ENCODE measurements around the gene CCDC85C.
A peak's percentile ranks its signal among the peaks of the same experiment; 100 is the strongest.

DNA sequence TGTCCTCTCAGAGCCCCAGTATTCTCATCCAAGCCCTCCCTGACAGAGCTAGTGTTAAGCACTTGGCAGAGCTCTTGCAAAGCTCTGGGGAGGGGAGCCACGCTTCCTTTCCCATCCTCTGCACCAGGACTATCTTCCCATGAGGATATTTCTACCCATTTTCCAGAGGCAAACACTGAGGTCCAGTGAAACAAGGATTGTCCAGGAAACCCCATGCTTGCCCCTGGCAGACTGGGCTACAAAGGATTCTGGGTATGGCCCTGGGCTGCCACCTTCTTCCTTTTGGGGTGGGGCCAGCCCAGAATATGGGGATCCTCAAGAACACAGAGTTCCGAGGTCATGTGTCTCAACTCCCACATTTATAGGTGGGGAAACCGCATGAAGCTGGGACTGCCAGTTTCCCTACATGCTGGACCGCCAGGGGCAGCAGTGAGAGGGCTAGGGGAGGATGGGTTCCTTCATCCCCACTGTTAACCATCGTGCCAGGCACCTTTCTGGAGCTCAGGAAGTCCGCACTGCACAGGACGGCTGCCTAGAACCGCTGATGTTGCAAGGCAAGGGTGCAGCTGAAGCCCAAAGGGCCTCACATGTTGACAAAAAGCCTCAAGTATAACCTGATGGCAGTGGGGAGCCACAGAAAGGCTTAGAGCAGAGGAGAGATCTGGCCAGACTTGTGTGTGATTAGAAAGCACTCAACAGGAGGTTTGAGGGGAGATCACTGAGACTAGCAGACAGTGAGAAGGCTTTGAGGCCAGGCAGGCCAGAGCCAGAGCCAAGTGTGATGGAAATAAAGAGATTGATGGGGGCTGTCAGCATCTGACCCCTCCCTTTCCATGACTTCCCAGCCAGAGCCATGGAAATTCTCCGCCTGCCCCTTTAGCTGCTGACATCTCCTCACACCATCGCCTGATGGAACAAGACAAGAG is 5.5 kb upstream of the CCDC85C start:
- TF ChIP-seq, protein P1, sequence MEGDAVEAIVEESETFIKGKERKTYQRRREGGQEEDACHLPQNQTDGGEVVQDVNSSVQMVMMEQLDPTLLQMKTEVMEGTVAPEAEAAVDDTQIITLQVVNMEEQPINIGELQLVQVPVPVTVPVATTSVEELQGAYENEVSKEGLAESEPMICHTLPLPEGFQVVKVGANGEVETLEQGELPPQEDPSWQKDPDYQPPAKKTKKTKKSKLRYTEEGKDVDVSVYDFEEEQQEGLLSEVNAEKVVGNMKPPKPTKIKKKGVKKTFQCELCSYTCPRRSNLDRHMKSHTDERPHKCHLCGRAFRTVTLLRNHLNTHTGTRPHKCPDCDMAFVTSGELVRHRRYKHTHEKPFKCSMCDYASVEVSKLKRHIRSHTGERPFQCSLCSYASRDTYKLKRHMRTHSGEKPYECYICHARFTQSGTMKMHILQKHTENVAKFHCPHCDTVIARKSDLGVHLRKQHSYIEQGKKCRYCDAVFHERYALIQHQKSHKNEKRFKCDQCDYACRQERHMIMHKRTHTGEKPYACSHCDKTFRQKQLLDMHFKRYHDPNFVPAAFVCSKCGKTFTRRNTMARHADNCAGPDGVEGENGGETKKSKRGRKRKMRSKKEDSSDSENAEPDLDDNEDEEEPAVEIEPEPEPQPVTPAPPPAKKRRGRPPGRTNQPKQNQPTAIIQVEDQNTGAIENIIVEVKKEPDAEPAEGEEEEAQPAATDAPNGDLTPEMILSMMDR (IDR thresholded peaks at IDR 0.05) = peak; percentile 63
- no peak for TF ChIP-seq ZFX (IDR thresholded peaks at IDR 0.05; ENCODE audit: borderline replicate concordance)
